AG09309 (cell line): ENCODE results near the gene PSMG1.

ENCODE experiments used
- DNase-seq: peaks from one replicate; pipeline ENCODE4 v3.0.0-alpha.2; 2010; ENCODE audit warnings: low read depth
- H3K4me3 ChIP-seq: 2 replicates; pipeline ENCODE4 v1.5.1; 2011; ENCODE audit warnings: mild to moderate bottlenecking, low read depth, low read length, moderate library complexity; ENCODE audit not compliant: control insufficient read depth
- CTCF ChIP-seq: IDR thresholded peaks from 2 replicates; pipeline ENCODE4 v1.5.1; 2011; ENCODE audit warnings: mild to moderate bottlenecking, low read depth, low read length, inconsistent platforms; ENCODE audit not compliant: insufficient read depth, control insufficient read depth; ENCODE audit errors: missing control alignments

Gene PSMG1

GRCh38 chr21:39198800-39199199 lies 15.5 kb upstream of the PSMG1 start:
- no peak overlapping the region for H3K4me3 ChIP-seq
- no peak for DNase-seq
- no peak for TF ChIP-seq CTCF

GRCh38 chr21:39197448-39198233 lies 14.4 kb upstream of the PSMG1 start:
- no peak overlapping the region for H3K4me3 ChIP-seq
- TF ChIP-seq CTCF, result no peak
- no peak for DNase-seq

- H3K4me3 ChIP-seq, result no peak overlapping the region
- DNase-seq, result no peak
- TF ChIP-seq CTCF, result no peak
Measured at GRCh38 chr21:39196838-39197237, 13.6 kb upstream of the PSMG1 start.

GRCh38 chr21:39196310-39196709 lies 13.1 kb upstream of the PSMG1 start:
- TF ChIP-seq CTCF, result no peak
- DNase-seq, result no peak
- no peak overlapping the region for H3K4me3 ChIP-seq

GRCh38 chr21:39193380-39193779 lies 10.1 kb upstream of the PSMG1 start:
- no peak for TF ChIP-seq CTCF
- no peak for DNase-seq
- H3K4me3 ChIP-seq, result no peak overlapping the region

GRCh38 chr21:39189857-39190604 lies 6.8 kb upstream of the PSMG1 start:
- no peak overlapping the region for H3K4me3 ChIP-seq
- no peak for DNase-seq
- no peak for TF ChIP-seq CTCF
